Stimulated activated CD8-positive, alpha-beta memory T cell treated with anti-CD3 and anti-CD28 coated beads, Interleukin-2, amount 100 ng/mL, for 1 hour (primary cell): Measurements from ENCODE around the gene CXCL9.
"Not testable (repeated sequence)": the region's sequence is repeated elsewhere in the genome, so short reads cannot be mapped to it uniquely, and the experiment has no call there.

Experiments
- DNase-seq, 2 donors: peaks; one replicate each; pipeline ENCODE4 v3.0.0-alpha.2; 2020; ENCODE audit warnings: low read depth in 2 of 2

The CXCL9 gene

GRCh38 chr4:76007089-76007862 is at the start of gene CXCL9:
TSS of gene CXCL9 (minus strand) at chr4:76007509. CDS start at chr4:76007449, 60 bp downstream.
- DNase-seq, result no peak

- no peak for DNase-seq
Observed at GRCh38 chr4:76055421-76055820, 48.1 kb upstream of the CXCL9 start.

GRCh38 chr4:76055016-76055415 is 47.7 kb upstream of the CXCL9 start:
- no peak for DNase-seq

GRCh38 chr4:76053730-76054129 is 46.4 kb upstream of the CXCL9 start:
- no peak for DNase-seq

- not testable (repeated sequence) for DNase-seq
Observed at GRCh38 chr4:76050560-76051050, 43.3 kb upstream of the CXCL9 start.

- DNase-seq, result not testable (repeated sequence)
Observed at GRCh38 chr4:76049860-76050416, 42.6 kb upstream of the CXCL9 start.

- DNase-seq, result not testable (repeated sequence)
Observed at GRCh38 chr4:76044686-76045085, 37.4 kb upstream of the CXCL9 start.

- not testable (repeated sequence) for DNase-seq
Observed at GRCh38 chr4:76043306-76043705, 36.0 kb upstream of the CXCL9 start.

- DNase-seq, result not testable (repeated sequence)
Observed at GRCh38 chr4:76042241-76042998, 35.1 kb upstream of the CXCL9 start.

- no peak for DNase-seq
Observed at GRCh38 chr4:76036855-76037254, 29.5 kb upstream of the CXCL9 start.

GRCh38 chr4:76035799-76036380 is 28.6 kb upstream of the CXCL9 start, which contains the start of gene CXCL11:
TSS of gene CXCL11 (minus strand) at chr4:76036070. CDS start at chr4:76035987, 83 bp downstream.
- no peak for DNase-seq

- no peak for DNase-seq
Observed at GRCh38 chr4:76035141-76035540, 27.8 kb upstream of the CXCL9 start.

- no peak for DNase-seq
Observed at GRCh38 chr4:76029300-76029699, 22.0 kb upstream of the CXCL9 start.

- no peak for DNase-seq
Observed at GRCh38 chr4:76028350-76028765, 21.0 kb upstream of the CXCL9 start.

- no peak for DNase-seq
Observed at GRCh38 chr4:76024065-76024464, 16.8 kb upstream of the CXCL9 start.

GRCh38 chr4:76023389-76023788 is 16.1 kb upstream of the CXCL9 start, which contains the start of gene CXCL10:
TSS of gene CXCL10 (minus strand) at chr4:76023497. CDS start at chr4:76023431, 66 bp downstream.
- DNase-seq, result no peak

- no peak for DNase-seq
Observed at GRCh38 chr4:76022677-76023076, 15.4 kb upstream of the CXCL9 start.

GRCh38 chr4:76022031-76022430 is 14.7 kb upstream of the CXCL9 start:
- DNase-seq, result no peak

GRCh38 chr4:76017056-76017686 is 9.9 kb upstream of the CXCL9 start:
- no peak for DNase-seq

- no peak for DNase-seq
Observed at GRCh38 chr4:76016393-76016792, 9.1 kb upstream of the CXCL9 start.

GRCh38 chr4:76013540-76013939 is 6.2 kb upstream of the CXCL9 start:
- no peak for DNase-seq
